Fibroblast of pulmonary artery (primary cell): Measurements from ENCODE around the gene DRG2.

ENCODE experiments used
- DNase-seq: peaks from one replicate; pipeline ENCODE4 v3.0.0-alpha.2; 2010; ENCODE audit warnings: low read depth
- H3K4me3 ChIP-seq: replicated peaks from 2 replicates; pipeline ENCODE4 v1.5.1; 2011; ENCODE audit warnings: low read depth, mild to moderate bottlenecking, control low read depth, low read length, moderate library complexity
- CTCF ChIP-seq: IDR thresholded peaks from 2 replicates; pipeline ENCODE4 v1.5.1; 2011; ENCODE audit warnings: mild to moderate bottlenecking, control low read depth, low read length, inconsistent platforms; ENCODE audit errors: missing control alignments

The DRG2 gene

GRCh38 chr17:18106211-18106610, 18.5 kb downstream of the DRG2 start:
- H3K4me3 ChIP-seq = no peak overlapping the region
- no peak for TF ChIP-seq CTCF
- no peak for DNase-seq

DNA sequence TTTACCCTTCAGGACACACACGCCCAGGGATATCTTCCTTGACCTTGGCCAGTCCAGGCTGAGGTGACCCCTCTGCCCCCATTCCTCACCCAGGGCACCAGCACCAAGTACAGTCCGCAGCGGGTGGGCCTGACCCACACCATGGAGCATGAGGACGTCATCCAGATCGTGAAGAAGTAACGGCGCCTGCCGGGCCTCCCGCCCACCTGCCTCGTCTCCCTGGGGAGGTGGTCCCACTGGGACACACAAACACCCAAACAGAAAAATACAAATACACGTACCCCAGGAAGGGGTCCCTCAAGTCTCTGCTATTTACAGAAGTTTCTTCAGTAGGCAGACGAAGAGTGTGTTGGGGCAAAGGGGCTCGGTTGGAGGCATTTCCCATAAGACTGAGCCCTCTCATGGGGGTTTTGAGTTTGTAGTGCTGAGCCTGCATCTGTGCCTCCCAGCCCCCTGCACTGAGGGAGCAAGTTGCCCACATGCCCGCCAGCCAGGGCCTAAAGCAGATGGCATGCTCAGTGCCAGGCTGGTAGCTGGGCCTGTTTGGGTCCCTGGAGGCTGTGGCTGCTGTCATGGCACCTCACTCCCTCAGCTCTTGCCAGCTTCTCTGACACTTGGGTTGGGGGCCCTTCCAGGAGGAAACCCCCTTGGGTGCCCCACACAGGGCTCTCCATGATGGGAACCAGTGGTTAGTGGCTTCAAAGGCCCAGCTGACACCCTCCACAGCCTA, 19.5 kb downstream of the DRG2 start:
- no peak for DNase-seq
- no peak for TF ChIP-seq CTCF
- H3K4me3 ChIP-seq = no peak overlapping the region

GRCh38 chr17:18107971-18108370, 20.2 kb downstream of the DRG2 start:
- no peak for DNase-seq
- no peak overlapping the region for H3K4me3 ChIP-seq
- no peak for TF ChIP-seq CTCF

DNA sequence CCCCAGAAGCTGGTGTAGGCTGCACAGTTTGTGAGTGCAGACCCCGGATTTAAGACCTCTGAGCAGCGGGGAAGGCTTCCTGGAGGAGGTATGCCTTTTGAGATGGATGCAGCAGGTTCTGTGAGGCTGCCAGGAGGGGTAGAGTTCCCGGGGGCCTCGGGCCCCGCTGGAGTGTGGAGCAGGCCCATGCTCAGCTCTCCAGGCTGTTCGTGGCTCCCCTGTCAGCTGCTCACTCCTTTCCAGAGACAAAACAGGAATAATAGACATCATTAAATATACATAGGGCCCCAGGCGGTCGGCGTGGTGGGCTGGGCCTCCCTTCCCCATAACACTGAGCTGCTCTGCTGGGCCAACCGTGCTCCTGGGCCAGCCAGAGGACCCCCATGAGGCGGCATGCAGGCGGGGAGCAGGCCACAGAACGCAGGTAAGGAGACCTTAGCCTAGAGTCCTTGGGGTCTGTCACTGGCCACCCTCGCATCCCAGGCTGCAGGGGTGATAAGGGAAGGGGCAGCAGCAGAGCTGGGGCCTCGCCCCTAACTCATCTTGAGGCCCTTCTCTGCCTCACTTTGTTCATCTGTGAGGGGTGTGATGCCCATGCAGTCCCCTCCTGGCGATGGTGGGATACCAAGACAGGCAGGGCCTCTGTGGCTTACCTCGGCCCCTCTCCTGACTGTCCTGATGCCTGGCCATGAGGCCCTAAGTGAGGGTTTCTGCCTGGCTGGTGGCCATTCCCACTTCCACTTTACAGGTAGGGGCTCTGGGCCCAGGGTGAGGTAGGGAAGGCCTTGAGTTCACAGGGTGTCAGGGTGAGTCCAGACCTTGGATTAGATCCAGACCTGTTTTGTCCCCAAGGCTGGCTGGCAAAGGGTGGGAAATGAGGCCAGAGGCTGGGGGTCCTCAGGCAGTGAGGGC, 20.9 kb downstream of the DRG2 start, which contains the start of gene MYO15A:
Gene MYO15A, plus strand, starts transcription at position 356 of the 912 bp plus-strand sequence. CDS start 10,045 bp downstream, outside the sequence.
- TF ChIP-seq CTCF = no peak
- DNase-seq = no peak
- no peak within 1 kb of the TSS for H3K4me3 ChIP-seq

- DNase-seq = no peak
- no peak for TF ChIP-seq CTCF
- no peak overlapping the region for H3K4me3 ChIP-seq
Observed at GRCh38 chr17:18109935-18110485, 22.3 kb downstream of the DRG2 start.

DNA sequence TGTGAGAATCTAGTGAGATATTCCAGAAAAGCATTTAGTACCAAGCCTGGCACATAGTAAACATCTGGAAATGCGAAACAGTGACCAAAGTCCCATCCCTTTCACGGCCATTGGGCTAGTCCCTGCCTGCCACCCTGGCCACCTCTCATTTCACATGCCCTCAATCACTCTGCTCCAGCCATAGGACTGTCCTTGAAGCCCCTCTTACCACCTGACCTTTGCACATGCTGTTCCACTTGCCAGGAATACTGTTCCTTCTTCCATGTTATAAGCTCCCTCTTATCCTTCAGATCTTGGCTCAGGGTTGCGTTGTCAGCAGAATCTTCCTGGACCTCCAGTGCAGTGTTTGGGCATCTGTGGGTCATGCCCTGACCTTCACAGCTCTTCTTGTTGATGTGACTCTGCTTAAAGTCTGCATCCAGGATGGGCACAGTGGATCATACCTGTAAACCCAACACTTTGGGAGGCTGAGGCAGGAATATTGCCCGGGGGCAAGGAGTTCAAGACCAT, 22.9 kb downstream of the DRG2 start:
- H3K4me3 ChIP-seq = no peak overlapping the region
- no peak for TF ChIP-seq CTCF
- no peak for DNase-seq
